ENCODE data around the gene PHF14.
"Not testable (repeated sequence)": the region's sequence is repeated elsewhere in the genome, so short reads cannot be mapped to it uniquely, and the experiment has no call there.

PHF14 gene, protein sequence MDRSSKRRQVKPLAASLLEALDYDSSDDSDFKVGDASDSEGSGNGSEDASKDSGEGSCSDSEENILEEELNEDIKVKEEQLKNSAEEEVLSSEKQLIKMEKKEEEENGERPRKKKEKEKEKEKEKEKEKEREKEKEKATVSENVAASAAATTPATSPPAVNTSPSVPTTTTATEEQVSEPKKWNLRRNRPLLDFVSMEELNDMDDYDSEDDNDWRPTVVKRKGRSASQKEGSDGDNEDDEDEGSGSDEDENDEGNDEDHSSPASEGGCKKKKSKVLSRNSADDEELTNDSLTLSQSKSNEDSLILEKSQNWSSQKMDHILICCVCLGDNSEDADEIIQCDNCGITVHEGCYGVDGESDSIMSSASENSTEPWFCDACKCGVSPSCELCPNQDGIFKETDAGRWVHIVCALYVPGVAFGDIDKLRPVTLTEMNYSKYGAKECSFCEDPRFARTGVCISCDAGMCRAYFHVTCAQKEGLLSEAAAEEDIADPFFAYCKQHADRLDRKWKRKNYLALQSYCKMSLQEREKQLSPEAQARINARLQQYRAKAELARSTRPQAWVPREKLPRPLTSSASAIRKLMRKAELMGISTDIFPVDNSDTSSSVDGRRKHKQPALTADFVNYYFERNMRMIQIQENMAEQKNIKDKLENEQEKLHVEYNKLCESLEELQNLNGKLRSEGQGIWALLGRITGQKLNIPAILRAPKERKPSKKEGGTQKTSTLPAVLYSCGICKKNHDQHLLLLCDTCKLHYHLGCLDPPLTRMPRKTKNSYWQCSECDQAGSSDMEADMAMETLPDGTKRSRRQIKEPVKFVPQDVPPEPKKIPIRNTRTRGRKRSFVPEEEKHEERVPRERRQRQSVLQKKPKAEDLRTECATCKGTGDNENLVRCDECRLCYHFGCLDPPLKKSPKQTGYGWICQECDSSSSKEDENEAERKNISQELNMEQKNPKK

DNA sequence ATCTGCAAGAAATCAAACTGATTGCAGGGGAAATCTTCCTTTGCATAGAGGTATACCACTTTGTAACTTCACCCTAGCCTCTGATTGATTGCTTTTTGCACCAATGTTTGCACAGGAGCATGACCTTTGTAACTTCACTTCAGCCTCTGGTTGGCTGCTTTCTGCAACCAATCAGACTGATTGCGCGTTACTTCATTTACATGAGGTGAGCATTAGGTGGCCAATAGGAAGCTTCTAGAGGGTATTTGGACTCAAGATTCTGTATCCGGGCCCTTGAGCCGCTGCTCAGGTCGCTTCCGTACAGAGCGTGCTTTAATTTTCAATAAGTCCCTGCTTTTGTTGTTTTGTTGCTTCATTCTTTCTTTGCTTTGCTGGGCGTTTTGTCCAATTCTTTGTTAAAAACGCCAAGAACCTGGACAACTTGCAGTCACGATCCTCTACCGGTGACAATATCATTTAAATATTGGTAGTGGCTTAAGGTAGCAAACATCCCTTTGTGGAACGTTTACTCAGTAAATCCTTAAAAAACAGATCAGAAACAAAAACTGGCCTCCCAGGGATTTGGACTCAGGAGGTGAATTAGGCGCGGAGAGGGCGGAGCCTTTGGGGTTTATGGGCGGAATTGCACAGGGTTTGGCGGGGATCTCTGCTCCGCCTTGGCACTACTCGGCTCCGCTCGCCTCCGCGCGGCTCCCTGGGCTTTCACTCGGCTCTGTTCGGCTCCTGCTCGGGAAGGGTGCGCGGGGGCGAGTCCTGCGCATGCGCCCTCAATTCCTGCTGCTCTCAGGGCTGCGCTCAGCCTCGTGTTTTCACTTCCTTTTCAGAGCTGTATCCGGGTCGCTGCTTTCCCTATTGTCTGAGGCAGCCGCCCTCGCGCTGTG lies at the start of gene PHF14:
Gene PHF14, plus strand, starts transcription at position 812 of the 881 bp plus-strand sequence. CDS start 452 bp downstream, outside the sequence.
- DNase-seq: peak; percentile 99

- no peak for DNase-seq
These were observed 49.3 kb upstream of the PHF14 start for GRCh38 chr7:10924370-10924769.

GRCh38 chr7:10928203-10928602 lies 45.5 kb upstream of the PHF14 start:
- DNase-seq: not testable (repeated sequence)

DNA sequence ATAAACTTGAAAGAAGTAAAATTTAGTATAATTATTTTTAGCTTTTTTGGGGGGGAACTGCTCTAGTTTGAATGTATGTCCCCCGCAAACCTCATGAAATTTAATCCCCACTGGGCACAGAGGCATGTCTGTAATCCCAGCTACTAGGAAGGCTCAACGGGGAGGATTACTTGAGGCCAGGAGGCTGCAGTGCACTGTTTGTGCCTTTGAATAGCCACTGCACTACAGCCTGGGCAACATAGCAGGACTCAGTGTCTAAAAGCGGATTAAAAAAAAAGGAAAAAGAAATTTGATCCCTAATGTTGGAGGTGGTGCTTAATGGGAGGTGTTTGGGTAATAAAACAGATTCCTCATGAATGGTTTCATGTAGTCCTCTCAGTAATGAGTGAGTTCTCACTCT lies 43.1 kb upstream of the PHF14 start:
- DNase-seq: peak; percentile 73

DNA sequence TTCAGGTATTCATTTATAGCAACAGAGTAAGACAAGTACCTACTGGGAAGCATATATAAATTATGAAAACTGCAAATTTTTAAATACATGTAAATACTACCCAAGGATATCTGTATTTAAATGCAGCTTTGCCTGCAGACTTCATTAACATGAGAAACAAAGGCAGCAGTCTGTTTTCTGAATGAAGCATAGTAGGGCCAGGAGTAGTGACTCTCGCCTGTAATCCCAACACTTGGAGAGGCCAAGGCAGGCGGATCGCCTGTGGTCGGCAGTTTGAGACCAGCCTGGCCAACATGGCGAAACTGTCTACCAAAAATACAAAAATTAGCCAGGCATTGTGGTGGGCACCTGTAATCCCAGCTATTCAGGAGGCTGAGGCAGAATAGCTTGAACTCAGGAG lies 42.5 kb upstream of the PHF14 start:
- DNase-seq: no peak

- DNase-seq: no peak
These were observed 39.4 kb upstream of the PHF14 start for GRCh38 chr7:10934292-10934691.

GRCh38 chr7:10939237-10939910 lies 34.3 kb upstream of the PHF14 start:
- DNase-seq: peak; percentile 47

DNA sequence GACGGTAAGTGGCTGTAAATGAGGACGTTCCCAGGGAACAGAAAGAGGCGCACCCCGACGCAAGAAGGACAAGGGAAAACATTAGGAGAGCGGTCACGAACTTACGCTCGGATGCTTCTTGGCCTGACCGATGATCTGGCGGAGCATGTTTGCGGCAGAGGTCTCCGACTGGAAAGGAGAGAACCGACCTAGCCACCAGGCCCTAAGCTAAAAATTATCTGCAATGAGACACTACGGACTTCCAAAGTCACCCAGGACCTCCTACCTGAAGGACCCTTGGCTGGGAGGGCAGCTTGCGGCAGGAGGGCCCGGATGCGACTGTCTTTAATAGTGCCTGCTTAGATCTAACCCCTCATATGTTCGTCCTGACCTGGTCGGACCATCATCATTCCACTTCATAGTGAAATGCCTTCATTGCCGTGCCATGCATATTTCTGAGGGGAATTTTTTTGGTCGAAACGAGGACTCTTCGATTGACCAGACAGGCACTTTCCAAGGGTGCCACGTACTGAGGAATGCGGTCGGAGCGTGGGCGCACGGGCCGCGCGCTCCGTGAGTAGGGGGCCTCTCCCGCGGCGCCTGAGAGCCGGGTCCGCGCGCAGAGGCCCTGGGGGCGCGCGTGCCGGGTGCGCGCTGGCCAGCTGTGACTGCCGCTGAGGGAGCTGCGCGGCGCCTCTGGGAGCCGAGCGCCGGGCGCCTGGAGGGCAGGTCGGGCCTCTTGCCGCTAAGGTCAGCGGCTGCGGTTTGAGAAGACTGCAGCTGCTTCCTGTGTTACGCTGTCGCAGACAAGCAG lies 33.6 kb upstream of the PHF14 start:
- DNase-seq: peak; percentile 95

GRCh38 chr7:10940704-10941355 lies 32.8 kb upstream of the PHF14 start:
- DNase-seq: no peak

DNA sequence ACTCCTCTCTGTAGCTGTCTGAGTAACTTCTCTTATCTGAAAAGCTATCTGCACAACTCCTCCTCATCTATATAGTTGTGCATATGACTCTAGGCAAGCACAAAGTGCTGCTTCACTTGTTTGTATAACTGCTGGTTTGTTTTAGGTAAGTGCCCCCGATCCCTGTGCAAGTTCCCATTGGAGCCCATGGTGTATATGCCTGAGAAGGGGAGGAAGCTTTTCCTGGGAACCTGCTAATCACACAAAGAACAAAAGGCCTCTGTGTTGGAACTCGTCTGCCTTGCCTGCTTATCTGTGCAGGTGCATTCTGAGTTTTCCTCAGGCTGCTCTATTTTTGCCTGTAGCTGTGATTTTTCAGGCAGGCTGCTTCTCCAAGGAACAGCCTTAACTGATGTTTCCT lies 23.2 kb upstream of the PHF14 start:
- DNase-seq: no peak

GRCh38 chr7:10950974-10951578 lies 22.6 kb upstream of the PHF14 start:
- not testable (repeated sequence) for DNase-seq

GRCh38 chr7:10952588-10952987 lies 21.1 kb upstream of the PHF14 start:
- DNase-seq: no peak

GRCh38 chr7:10953078-10953750 lies 20.5 kb upstream of the PHF14 start:
- not testable (repeated sequence) for DNase-seq

- DNase-seq: no peak
These were observed 17.1 kb upstream of the PHF14 start for GRCh38 chr7:10956528-10956927.

- DNase-seq: not testable (repeated sequence)
These were observed 13.4 kb upstream of the PHF14 start for GRCh38 chr7:10960242-10960641.

DNA sequence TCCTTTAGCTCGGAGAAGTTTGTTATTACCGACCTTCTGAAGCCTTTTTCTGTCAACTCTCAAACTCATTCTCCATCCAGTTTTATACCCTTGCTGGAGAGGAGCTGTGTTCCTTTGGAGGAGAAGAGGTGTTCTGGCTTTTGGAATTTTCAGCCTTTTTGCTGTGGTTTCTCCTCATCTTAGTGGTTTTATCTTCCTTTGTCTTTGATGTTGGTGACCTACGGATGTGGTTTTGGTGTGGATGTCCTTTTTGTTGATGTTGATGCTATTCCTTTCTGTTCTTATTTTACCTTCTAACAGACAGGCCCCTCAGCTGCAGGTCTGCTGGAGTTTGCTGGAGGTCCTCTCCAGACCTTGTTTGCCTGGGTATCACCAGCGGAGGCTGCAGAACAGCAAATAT lies 8.7 kb upstream of the PHF14 start:
- DNase-seq: not testable (repeated sequence)

- DNase-seq: no peak
These were observed 1.5 kb upstream of the PHF14 start for GRCh38 chr7:10972174-10972573.

DNA sequence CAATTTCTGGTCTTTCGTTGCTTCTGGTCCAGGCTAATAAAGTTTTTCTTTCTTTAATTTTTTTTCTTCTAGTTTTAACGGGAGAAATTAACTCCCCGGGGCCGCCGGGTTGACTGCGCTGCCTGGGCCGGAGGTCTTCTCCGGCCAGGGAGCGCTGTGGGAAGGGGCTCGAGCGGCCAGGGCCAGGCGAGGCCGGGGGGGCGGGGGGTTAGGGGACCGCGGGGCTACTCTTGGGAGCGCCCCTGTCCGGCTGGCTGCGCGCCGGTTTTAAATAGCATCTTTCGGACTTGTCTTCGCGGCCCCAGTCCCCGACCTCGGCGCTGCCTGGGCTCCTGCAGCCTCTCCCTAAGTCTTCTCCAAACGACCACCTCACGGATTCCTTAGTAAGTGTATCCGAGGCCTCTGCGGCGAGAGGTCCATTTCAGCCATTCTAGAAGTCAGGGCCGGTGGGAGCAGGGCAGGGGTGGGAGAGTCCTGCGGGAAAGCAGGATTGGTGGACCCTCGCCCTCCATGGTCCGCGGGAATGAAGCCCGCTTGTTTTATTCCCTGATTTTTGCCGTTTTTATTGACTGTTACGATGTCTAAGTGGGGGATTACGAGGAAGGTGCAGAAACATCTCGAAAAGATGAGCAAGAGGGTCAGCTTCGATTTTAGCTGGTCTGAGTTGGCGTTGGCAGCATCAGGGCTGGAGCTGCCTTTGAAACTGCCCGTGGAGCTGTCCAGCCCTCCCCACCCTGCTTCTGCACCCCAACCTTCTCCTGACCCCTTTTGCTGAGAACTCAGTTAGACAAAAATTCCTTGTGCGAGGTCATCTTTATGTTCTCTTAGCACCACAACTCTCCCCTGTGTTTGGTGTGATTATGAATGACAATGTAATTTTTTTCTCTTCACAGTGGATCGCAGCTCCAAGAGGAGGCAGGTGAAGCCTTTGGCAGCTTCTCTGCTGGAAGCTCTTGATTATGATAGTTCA lies 555 bp downstream of the PHF14 start:
- DNase-seq: peak; percentile 67
